HepG2 (cell line): ENCODE measurements around the gene TANGO2. TPM values are rescaled to one million over a fixed set of nuclear protein-coding genes. Genes with fewer than 3 reads are reported as not detected.

Experiments used
- DDIT3 ChIP-seq: sonication (generic); formaldehyde crosslinking; IDR thresholded peaks from 2 replicates; pipeline ENCODE4 v1.4.0; 2020; ENCODE audit warnings: mild to moderate bottlenecking, missing genetic modification reagents
- FLYWCH1 ChIP-seq: sonication (generic); formaldehyde crosslinking; IDR thresholded peaks from 2 replicates; pipeline ENCODE4 v1.8.1; 2023; ENCODE audit warnings: mild to moderate bottlenecking, missing genetic modification reagents
- GATAD2A ChIP-seq: IDR thresholded peaks from 2 replicates; pipeline ENCODE4 v1.6.1; 2016
- HOXA5 ChIP-seq: sonication (generic); formaldehyde crosslinking; IDR thresholded peaks from 2 replicates; pipeline ENCODE4 v1.4.0; 2020; ENCODE audit warnings: missing genetic modification reagents
- HOXA9 ChIP-seq: sonication (generic); formaldehyde crosslinking; IDR thresholded peaks from 2 replicates; pipeline ENCODE4 v1.8.1; 2022; ENCODE audit warnings: missing genetic modification reagents, mild to moderate bottlenecking, moderate library complexity, borderline replicate concordance
- IKZF4 ChIP-seq: sonication (generic); formaldehyde crosslinking; IDR thresholded peaks from 2 replicates; pipeline ENCODE4 v1.5.1; 2020; ENCODE audit warnings: borderline replicate concordance, mild to moderate bottlenecking, low read depth, missing genetic modification reagents; ENCODE audit errors: not compliant biosample characterization
- KDM2A ChIP-seq: sonication (generic); formaldehyde crosslinking; IDR thresholded peaks from 2 replicates; pipeline ENCODE4 v1.4.0; 2020; ENCODE audit warnings: low read depth, missing genetic modification reagents, borderline replicate concordance
- KDM5A ChIP-seq: fragments of 200-600 bp; sonication (generic); IDR thresholded peaks from 2 replicates; pipeline ENCODE4 v1.7.0; 2018; ENCODE audit warnings: antibody characterized with exemption, mild to moderate bottlenecking, low read length, borderline replicate concordance
- MNT ChIP-seq: fragments of 450-650 bp; IDR thresholded peaks from 2 replicates; pipeline ENCODE4 v1.6.1; 2016
- POGK ChIP-seq: sonication (generic); formaldehyde crosslinking; conservative IDR thresholded peaks from 2 replicates; pipeline ENCODE4 v1.8.0; 2022; ENCODE audit warnings: mild to moderate bottlenecking, moderate library complexity, missing genetic modification reagents
- POLR2G ChIP-seq: fragments of 200-400 bp; formaldehyde crosslinking; IDR thresholded peaks from 2 replicates; pipeline ENCODE4 v1.6.1; 2018; ENCODE audit warnings: mild to moderate bottlenecking, low read depth, low read length, moderate library complexity
- SATB2 ChIP-seq: sonication (generic); formaldehyde crosslinking; IDR thresholded peaks from 2 replicates; pipeline ENCODE4 v1.5.0; 2020; ENCODE audit warnings: missing genetic modification reagents
- YEATS4 ChIP-seq: sonication (generic); formaldehyde crosslinking; IDR thresholded peaks from 2 replicates; pipeline ENCODE4 v1.4.0; 2020; ENCODE audit warnings: missing genetic modification reagents, borderline replicate concordance
- ZBTB42 ChIP-seq: sonication (generic); formaldehyde crosslinking; IDR thresholded peaks from 2 replicates; pipeline ENCODE4 v1.5.0; 2020; ENCODE audit warnings: mild to moderate bottlenecking, missing genetic modification reagents
- ZFY ChIP-seq: sonication (generic); formaldehyde crosslinking; IDR thresholded peaks from 2 replicates; pipeline ENCODE4 v1.4.0; 2020; ENCODE audit warnings: missing genetic modification reagents
- ZMAT3 ChIP-seq: sonication (generic); formaldehyde crosslinking; conservative IDR thresholded peaks from 2 replicates; pipeline ENCODE4 v1.7.0; 2021; ENCODE audit warnings: missing genetic modification reagents
- ZNF180 ChIP-seq: sonication (generic); formaldehyde crosslinking; IDR thresholded peaks from 2 replicates; pipeline ENCODE4 v1.4.0; 2020; ENCODE audit warnings: low read depth, missing genetic modification reagents, borderline replicate concordance
- ZNF44 ChIP-seq: sonication (generic); formaldehyde crosslinking; IDR thresholded peaks from 2 replicates; pipeline ENCODE4 v1.5.1; 2020; ENCODE audit warnings: mild to moderate bottlenecking, missing genetic modification reagents
- ZNF550 ChIP-seq: sonication (generic); formaldehyde crosslinking; IDR thresholded peaks from 2 replicates; pipeline ENCODE4 v1.4.0; 2020; ENCODE audit warnings: mild to moderate bottlenecking, missing genetic modification reagents, borderline replicate concordance
- ZNF607 ChIP-seq: sonication (generic); formaldehyde crosslinking; IDR thresholded peaks from 2 replicates; pipeline ENCODE4 v1.5.1; 2020; ENCODE audit warnings: missing genetic modification reagents, mild to moderate bottlenecking, borderline replicate concordance
- ZNF652 ChIP-seq: IDR thresholded peaks from 2 replicates; pipeline ENCODE4 v1.6.1; 2016; ENCODE audit warnings: low read depth, borderline replicate concordance
- ZNF709 ChIP-seq: sonication (generic); formaldehyde crosslinking; IDR thresholded peaks from 2 replicates; pipeline ENCODE4 v1.5.0; 2020; ENCODE audit warnings: mild to moderate bottlenecking, missing genetic modification reagents
- ZNF800 ChIP-seq: sonication (generic); formaldehyde crosslinking; IDR thresholded peaks from 2 replicates; pipeline ENCODE4 v1.4.0; 2020; ENCODE audit warnings: missing genetic modification reagents
- polyA plus RNA-seq, 8 experiments: library from polyadenylated mRNA; depleted of rRNA in 3 of 8; stranded (reverse) in 7 of 8; unstranded in 1 of 8; fragments of >200 nt; fragmentation: Illumina TruSeq in 4 of 8; extraction: Trizol in 4 of 8; gene quantifications; 2 replicates each; pipeline versions ENCODE4 v1.2.1 to v1.2.3, GENCODE V29; 2011 to 2016; ENCODE audit warnings: low read depth in 4 of 8, missing spikeins in 1 of 8, mixed read lengths in 1 of 8; ENCODE audit not compliant: insufficient read depth in 1 of 8
- total RNA-seq, 5 experiments: library from RNA; depleted of rRNA; stranded (reverse); fragments of >200 nt; fragmentation: Illumina TruSeq; extraction: Trizol; gene quantifications; 2 replicates each; pipeline ENCODE4 v1.2.3, GENCODE V29; 2016; ENCODE audit warnings: low read depth in 1 of 5

The TANGO2 gene
- total and polyA plus RNA-seq, 2 of the 13 experiments (the other 11 are each of a cell fraction or from before 2014, with no cell fraction given): 12.9 to 14.8 TPM

- TF ChIP-seq ZNF44 (0 out of 2 replicates have a peak, but pooled peaks have one; percentile 64), KDM5A (peak; percentile 49; the same call in 1 of the 2 replicates), ZNF180 (CRISPR knock-in tag) (0 out of 2 replicates have a peak, but pooled peaks have one; percentile 47), POGK (CRISPR knock-in tag) (0 out of 2 replicates have a peak, but pooled peaks have one; percentile 2), ZNF607 (peak; percentile 59; the same call in 1 of the 2 replicates), ZMAT3 (CRISPR knock-in tag) (0 out of 2 replicates have a peak, but pooled peaks have one; percentile 44), FLYWCH1 (CRISPR knock-in tag) (0 out of 2 replicates have a peak, but pooled peaks have one; percentile 30), GATAD2A (CRISPR knock-in tag) (0 out of 2 replicates have a peak, but pooled peaks have one; percentile 23), IKZF4 (CRISPR knock-in tag) (peak; percentile 67), ZBTB42 (CRISPR knock-in tag) (no peak), HOXA9 (CRISPR knock-in tag) (0 out of 2 replicates have a peak, but pooled peaks have one; percentile 21), KDM2A (no peak), SATB2 (CRISPR knock-in tag) (0 out of 2 replicates have a peak, but pooled peaks have one; percentile 18), ZFY (CRISPR knock-in tag) (peak; percentile 54), ZNF550 (CRISPR knock-in tag) (0 out of 2 replicates have a peak, but pooled peaks have one; percentile 57), DDIT3 (CRISPR knock-in tag) (no peak), ZNF709 (CRISPR knock-in tag) (peak; percentile 71; the same call in 1 of the 2 replicates), ZNF800 (CRISPR knock-in tag) (0 out of 2 replicates have a peak, but pooled peaks have one; percentile 23), POLR2G (no peak), YEATS4 (CRISPR knock-in tag) (peak; percentile 24; the same call in 1 of the 2 replicates), MNT (no peak), ZNF652 (CRISPR knock-in tag) (no peak), HOXA5 (CRISPR knock-in tag) (0 out of 2 replicates have a peak, but pooled peaks have one; percentile 51)
Observed at GRCh38 chr22:20021196-20022181, 579 bp downstream of the TANGO2 start (continued).
